ENCODE data around the gene ACTN3.

DNA sequence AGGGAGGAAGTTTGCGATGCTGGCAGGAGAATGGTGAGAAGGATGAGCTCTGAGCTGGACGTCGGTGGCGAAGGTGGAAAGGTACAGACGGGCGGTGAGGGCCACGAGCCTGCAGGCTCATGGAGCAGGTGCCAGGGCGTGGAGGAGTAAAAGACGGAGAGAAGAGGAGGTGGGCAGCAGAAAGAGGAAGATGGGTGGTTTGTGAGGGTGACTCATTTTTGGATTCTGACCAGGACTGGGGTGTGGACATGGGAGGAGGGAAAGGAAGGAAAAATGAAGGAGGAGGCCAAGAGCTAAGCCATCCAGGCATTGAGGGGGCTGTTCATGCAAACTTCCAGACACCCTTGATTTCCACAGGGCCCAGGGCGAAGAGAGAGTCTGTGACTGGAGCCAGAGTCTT lies 4.3 kb upstream of the ACTN3 start:
- TF ChIP-seq, protein P1, sequence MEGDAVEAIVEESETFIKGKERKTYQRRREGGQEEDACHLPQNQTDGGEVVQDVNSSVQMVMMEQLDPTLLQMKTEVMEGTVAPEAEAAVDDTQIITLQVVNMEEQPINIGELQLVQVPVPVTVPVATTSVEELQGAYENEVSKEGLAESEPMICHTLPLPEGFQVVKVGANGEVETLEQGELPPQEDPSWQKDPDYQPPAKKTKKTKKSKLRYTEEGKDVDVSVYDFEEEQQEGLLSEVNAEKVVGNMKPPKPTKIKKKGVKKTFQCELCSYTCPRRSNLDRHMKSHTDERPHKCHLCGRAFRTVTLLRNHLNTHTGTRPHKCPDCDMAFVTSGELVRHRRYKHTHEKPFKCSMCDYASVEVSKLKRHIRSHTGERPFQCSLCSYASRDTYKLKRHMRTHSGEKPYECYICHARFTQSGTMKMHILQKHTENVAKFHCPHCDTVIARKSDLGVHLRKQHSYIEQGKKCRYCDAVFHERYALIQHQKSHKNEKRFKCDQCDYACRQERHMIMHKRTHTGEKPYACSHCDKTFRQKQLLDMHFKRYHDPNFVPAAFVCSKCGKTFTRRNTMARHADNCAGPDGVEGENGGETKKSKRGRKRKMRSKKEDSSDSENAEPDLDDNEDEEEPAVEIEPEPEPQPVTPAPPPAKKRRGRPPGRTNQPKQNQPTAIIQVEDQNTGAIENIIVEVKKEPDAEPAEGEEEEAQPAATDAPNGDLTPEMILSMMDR (IDR thresholded peaks at IDR 0.05) = no peak
- TF ChIP-seq POLR2AphosphoS5 (IDR thresholded peaks at IDR 0.05) (no peak), POLR2A (IDR thresholded peaks at IDR 0.05) (no peak)

Measured in breast epithelium (tissue), 3 donors.